Thymus (tissue), 11 donors: Measurements from ENCODE around the gene SNAP47. TPM values are rescaled to one million over a fixed set of nuclear protein-coding genes. Genes with fewer than 3 reads are reported as not detected.

Experiments used
- DNase-seq, 9 donors: peaks; one replicate each; pipeline ENCODE4 v3.0.0-alpha.2; 2013; ENCODE audit warnings: low spot score in 9 of 9, low read depth in 6 of 9, missing footprints in 1 of 9
- H3K27ac ChIP-seq, 2 donors: one replicate each; pipeline ENCODE4 v1.5.1; 2013; ENCODE audit warnings: control low read depth in 1 of 2, low read depth in 1 of 2, low read length in 1 of 2, mild to moderate bottlenecking in 1 of 2, moderate library complexity in 1 of 2
- H3K27me3 ChIP-seq, 2 donors: one replicate each; pipeline ENCODE4 v1.5.1; 2013; ENCODE audit warnings: low read length in 1 of 2; ENCODE audit not compliant: control insufficient read depth in 2 of 2, insufficient read depth in 1 of 2
- H3K36me3 ChIP-seq, 2 donors: one replicate each; pipeline ENCODE4 v1.5.1; 2013; ENCODE audit warnings: low read length in 1 of 2, mild to moderate bottlenecking in 1 of 2, moderate library complexity in 1 of 2; ENCODE audit not compliant: control insufficient read depth in 2 of 2, insufficient read depth in 2 of 2
- H3K4me1 ChIP-seq, 2 donors: one replicate each; pipeline ENCODE4 v1.5.1; 2013; ENCODE audit warnings: low read length in 2 of 2; ENCODE audit not compliant: control insufficient read depth in 2 of 2, insufficient read depth in 2 of 2
- H3K4me3 ChIP-seq, 2 donors: one replicate each; pipeline ENCODE4 v1.5.1; 2013; ENCODE audit warnings: low read length in 2 of 2, control low read depth in 1 of 2, mild to moderate bottlenecking in 1 of 2
- H3K9me3 ChIP-seq, 2 donors: one replicate each; pipeline ENCODE4 v1.5.1; 2013; ENCODE audit warnings: low read length in 1 of 2, mild to moderate bottlenecking in 1 of 2; ENCODE audit not compliant: control insufficient read depth in 2 of 2, insufficient read depth in 1 of 2
- WGBS: extraction: QIAGEN DNeasy Blood & Tissue Kit; methylation state at CpG from one replicate; pipeline ENCODE4 v1.1.7; 2013; 5-methylcytosine and 5-hydroxymethylcytosine counted together
- polyA plus RNA-seq: library from polyadenylated mRNA; stranded (reverse); fragments of 200-250 nt; gene quantifications from one replicate; pipeline ENCODE4 v1.2.3, GENCODE V29; 2013
- total RNA-seq: library from RNA; stranded (reverse); fragments of 120-200 nt; gene quantifications from one replicate; pipeline ENCODE4 v1.2.4, GENCODE V29; 2013
- donor health status: healthy.

Gene SNAP47
- total and polyA plus RNA-seq, 2 donors = 17.3 to 27.2 TPM

GRCh38 chr1:227718932-227719331 is 16.3 kb upstream of the SNAP47 start:
- no peak for DNase-seq
- Histone ChIP-seq H3K4me3 (no peak overlapping the region), H3K36me3 (no peaks in the 10 kb centered on the region), H3K27me3 (no peaks in the 10 kb centered on the region), H3K27ac (no peak overlapping the region), H3K9me3 (peaks cover 3 to 27% of the 10 kb centered on the region in 2 donors), H3K4me1 (no peaks in the 10 kb centered on the region)
- WGBS = 89% methylated on average over 2 of the region's 2 CpGs

GRCh38 chr1:227723474-227723873 is 11.8 kb upstream of the SNAP47 start:
- peaks cover 3 to 26% of the 10 kb centered on the region in 2 donors for H3K9me3 ChIP-seq
- H3K27ac ChIP-seq = no peak overlapping the region
- no peaks in the 10 kb centered on the region for H3K36me3 ChIP-seq
- H3K4me1 ChIP-seq = peaks cover 5 to 6% of the 10 kb centered on the region in 2 donors
- no peak for DNase-seq
- H3K27me3 ChIP-seq = peaks cover 0 to 8% of the 10 kb centered on the region in 2 donors
- WGBS = 96% methylated on average over 1 of the region's 1 CpG
- no peak overlapping the region for H3K4me3 ChIP-seq

GRCh38 chr1:227725046-227725445 is 10.2 kb upstream of the SNAP47 start:
- H3K4me3 ChIP-seq = no peak overlapping the region
- 86% methylated on average over 2 of the region's 2 CpGs for WGBS
- no peak overlapping the region for H3K27ac ChIP-seq
- H3K36me3 ChIP-seq = no peaks in the 10 kb centered on the region
- no peak for DNase-seq
- peaks cover 0 to 12% of the 10 kb centered on the region in 2 donors for H3K27me3 ChIP-seq
- peaks cover 6 to 14% of the 10 kb centered on the region in 2 donors for H3K4me1 ChIP-seq
- H3K9me3 ChIP-seq = peaks cover 2 to 15% of the 10 kb centered on the region in 2 donors

- Histone ChIP-seq H3K4me1 (peaks cover 6 to 17% of the 10 kb centered on the region in 2 donors), H3K27ac (no peak overlapping the region), H3K36me3 (peaks cover 0 to 8% of the 10 kb centered on the region in 2 donors), H3K4me3 (no peak overlapping the region), H3K27me3 (peaks cover 0 to 12% of the 10 kb centered on the region in 2 donors), H3K9me3 (peaks cover 0 to 3% of the 10 kb centered on the region in 2 donors)
- WGBS = 97% methylated on average over 3 of the region's 3 CpGs
- no peak for DNase-seq
These were observed 8.9 kb upstream of the SNAP47 start for GRCh38 chr1:227726318-227726717.

GRCh38 chr1:227726924-227727599 is 8.2 kb upstream of the SNAP47 start:
- no peak overlapping the region for H3K4me3 ChIP-seq
- H3K27ac ChIP-seq = no peak overlapping the region
- H3K4me1 ChIP-seq = peaks cover 6 to 17% of the 10 kb centered on the region in 2 donors
- H3K9me3 ChIP-seq = peaks cover 0 to 3% of the 10 kb centered on the region in 2 donors
- peaks cover 0 to 12% of the 10 kb centered on the region in 2 donors for H3K27me3 ChIP-seq
- DNase-seq = no peak
- peaks cover 6 to 16% of the 10 kb centered on the region in 2 donors for H3K36me3 ChIP-seq
- 94% methylated on average over 6 of the region's 6 CpGs for WGBS

- Histone ChIP-seq H3K9me3 (no peaks in the 10 kb centered on the region), H3K27ac (peak overlapping the region in 1 of 2 donors; percentile 3), H3K36me3 (peaks cover 17 to 28% of the 10 kb centered on the region in 2 donors), H3K4me1 (peaks cover 6 to 17% of the 10 kb centered on the region in 2 donors), H3K27me3 (peaks cover 0 to 12% of the 10 kb centered on the region in 2 donors), H3K4me3 (peak overlapping the region; percentile 40 to 58)
- 1% methylated on average over 51 of the region's 51 CpGs for WGBS
- DNase-seq = peak in 5 of 9 donors; percentile 24 to 67 (median 47)
These were observed 7.0 kb upstream of the SNAP47 start for GRCh38 chr1:227728059-227728891.

- WGBS = 7% methylated on average over 11 of the region's 11 CpGs
- Histone ChIP-seq H3K36me3 (peaks cover 17 to 32% of the 10 kb centered on the region in 2 donors), H3K4me3 (peak overlapping the region; percentile 37 to 58), H3K27me3 (peaks cover 0 to 12% of the 10 kb centered on the region in 2 donors), H3K4me1 (peaks cover 7 to 22% of the 10 kb centered on the region in 2 donors), H3K27ac (peak overlapping the region in 1 of 2 donors; percentile 2), H3K9me3 (no peaks in the 10 kb centered on the region)
- no peak for DNase-seq
These were observed 6.4 kb upstream of the SNAP47 start for GRCh38 chr1:227728892-227729143.

GRCh38 chr1:227729144-227729880 is 5.9 kb upstream of the SNAP47 start:
- Histone ChIP-seq H3K27ac (peak overlapping the region in 1 of 2 donors; percentile 33), H3K9me3 (no peaks in the 10 kb centered on the region), H3K4me1 (peaks cover 11 to 27% of the 10 kb centered on the region in 2 donors), H3K36me3 (peaks cover 17 to 32% of the 10 kb centered on the region in 2 donors), H3K4me3 (peak overlapping the region in 1 of 2 donors; percentile 58), H3K27me3 (peaks cover 0 to 12% of the 10 kb centered on the region in 2 donors)
- DNase-seq = no peak
- 69% methylated on average over 5 of the region's 5 CpGs for WGBS
